Activated CD8-positive, alpha-beta memory T cell treated with anti-CD3 and anti-CD28 coated beads, Interleukin-2, amount 50 U/mL, for 1 hour (primary cell): ENCODE results near the gene LY86.
"Not testable (repeated sequence)": the region's sequence is repeated elsewhere in the genome, so short reads cannot be mapped to it uniquely, and the experiment has no call there.

Source experiments
- DNase-seq: peaks from one replicate; pipeline ENCODE4 v3.0.0-alpha.2; 2020; ENCODE audit errors: extremely low read depth

The LY86 gene

DNA sequence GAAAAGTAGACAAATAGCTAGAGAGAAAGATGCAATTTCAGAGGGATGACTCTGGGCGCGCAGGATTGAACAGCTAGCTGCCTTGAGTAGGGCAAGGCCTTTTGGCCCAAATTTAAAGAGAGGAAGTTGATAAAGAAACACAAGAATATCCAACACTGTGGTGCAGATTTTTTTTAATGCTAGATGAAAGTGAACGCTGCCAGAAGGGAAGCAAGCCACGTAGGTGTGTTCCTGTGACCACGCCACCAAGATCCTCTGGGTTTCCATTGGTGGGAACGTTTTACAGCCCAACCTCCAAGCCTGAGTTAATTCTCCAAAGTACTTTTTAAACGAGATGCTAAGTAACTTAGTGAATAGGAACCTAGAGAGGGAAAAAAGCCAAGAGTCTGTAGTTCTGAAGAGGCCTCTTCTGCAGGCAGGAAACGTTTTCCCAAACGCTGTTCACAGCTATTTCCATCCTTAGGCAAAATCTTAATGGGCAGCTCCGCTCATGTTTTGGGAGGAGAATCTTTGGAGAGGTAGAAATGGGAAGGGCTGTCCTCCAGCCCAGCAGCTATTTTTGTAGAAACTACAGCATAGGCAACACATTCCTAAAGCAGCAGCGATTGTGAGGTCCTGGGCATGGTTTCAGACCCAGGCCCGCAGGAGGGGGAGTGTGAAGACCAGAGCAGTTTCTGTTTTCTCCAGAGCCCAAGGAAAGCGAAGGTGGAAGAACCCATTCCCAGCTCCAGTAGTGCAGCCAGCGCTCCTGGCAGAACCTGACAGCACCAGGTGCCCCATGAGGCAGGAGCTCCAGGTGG is 8.2 kb downstream of the LY86 start:
- no peak for DNase-seq

DNA sequence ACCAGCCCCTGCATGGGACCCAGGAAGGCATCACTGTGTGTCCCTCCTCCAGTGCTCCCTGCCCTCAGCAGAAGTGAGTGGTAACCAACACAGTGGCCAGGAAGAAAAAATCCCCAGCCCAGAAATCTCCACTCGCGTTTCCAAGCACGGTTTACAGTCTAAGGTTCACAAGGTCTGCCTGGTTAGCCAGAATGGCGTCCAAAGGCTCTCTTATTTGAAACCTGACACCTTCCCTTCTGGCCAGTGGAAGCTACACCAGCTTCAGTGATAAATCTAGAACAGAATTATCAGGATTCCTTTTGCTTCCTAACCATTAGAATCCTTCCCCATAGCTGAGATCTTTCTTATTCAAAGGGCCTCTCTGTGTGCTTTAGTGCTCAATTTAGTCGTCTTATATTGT is 9.2 kb downstream of the LY86 start:
- DNase-seq = no peak

DNA sequence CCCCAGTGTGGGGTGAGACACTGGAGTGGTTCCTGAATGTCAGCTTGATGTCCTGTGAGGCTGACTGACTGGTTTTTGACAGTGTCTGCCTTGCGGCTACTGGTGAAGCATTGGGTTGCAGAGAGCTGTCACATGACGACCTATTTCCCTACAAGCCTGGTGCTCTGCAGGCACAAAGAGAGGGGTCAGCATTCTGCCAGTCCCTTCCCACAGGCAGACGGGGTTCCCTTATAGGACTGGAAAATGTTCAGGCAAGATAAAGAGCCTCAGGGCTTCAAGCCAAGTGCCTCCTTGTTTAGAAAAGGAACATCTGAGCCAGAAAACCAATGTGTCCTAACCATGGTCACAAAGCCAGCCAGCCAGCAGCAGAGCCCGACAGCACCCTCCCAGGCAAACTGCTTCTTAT is 11.0 kb downstream of the LY86 start:
- no peak for DNase-seq

DNA sequence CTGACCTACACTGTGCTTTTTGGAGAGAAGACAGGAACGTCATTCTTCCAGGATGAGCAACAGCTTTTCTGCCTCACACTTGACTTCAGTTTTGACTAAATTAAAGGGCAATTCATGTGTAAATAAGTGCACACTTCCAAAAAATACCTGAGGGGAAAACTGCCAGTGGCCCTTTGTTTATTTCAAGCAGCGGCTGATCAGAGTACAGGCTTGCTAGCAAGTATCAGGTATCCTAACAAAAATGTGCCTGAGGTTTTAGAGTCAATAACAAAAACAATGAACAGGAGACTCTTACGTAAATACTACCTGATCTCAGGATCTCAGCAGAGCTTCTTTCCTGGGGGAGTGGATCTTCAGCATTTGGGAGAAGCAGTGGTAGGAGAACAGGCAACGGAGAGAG is 12.4 kb downstream of the LY86 start:
- DNase-seq = no peak

DNA sequence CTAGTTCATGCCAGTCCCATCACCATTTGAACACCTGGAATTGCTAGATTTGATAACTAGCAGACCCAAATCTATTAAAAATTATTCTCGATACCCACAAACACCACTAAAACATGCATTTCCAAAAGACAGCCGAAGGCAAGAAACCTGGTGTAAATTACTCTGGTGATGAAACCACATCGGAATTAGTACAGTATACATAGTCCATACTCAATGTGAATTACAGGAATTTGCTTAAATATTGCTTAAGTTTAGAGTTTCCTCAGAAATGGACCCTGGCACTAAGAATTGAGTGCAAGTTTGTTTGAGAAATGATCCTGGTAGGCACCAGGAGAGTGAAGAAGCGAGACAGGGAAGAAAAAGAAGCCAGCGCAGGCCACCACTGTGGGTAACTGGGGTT is 13.7 kb downstream of the LY86 start:
- no peak for DNase-seq

DNA sequence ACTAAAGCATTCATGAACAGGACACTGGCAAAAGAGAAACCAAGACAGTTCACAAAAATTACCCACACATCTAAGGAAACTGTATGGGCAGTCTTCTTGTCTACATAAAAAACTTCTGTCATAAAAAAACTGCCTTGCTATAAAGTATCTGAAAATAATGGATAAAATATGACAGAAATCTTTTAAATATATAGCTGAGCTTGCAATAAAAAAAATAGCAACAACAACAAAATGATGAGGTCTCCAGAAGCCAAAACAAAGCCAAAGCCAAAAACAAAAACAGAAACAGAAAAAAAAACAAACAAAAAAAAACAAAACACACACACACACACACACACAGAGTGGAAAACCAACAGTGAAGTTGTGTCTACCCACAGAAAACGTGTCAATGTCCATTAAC is 14.8 kb downstream of the LY86 start:
- no peak for DNase-seq

DNA sequence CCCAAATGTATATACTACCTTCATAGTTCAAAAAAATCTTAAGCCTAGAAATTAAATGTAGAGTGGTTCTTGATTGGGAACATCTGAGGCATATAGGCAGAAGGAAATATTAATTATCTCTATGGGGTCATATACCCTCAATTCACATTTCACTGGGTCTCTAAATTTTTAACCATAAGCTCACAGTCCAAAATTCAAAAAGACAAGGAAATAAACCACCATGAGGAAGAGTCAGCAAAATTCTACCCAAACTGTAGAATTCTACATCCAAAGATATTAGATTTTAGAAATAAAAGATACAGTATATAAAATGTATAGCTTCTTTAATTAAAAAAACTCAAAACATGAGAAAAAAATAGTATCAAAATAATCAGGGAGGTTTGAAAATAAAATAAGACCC is 15.5 kb downstream of the LY86 start:
- no peak for DNase-seq

DNA sequence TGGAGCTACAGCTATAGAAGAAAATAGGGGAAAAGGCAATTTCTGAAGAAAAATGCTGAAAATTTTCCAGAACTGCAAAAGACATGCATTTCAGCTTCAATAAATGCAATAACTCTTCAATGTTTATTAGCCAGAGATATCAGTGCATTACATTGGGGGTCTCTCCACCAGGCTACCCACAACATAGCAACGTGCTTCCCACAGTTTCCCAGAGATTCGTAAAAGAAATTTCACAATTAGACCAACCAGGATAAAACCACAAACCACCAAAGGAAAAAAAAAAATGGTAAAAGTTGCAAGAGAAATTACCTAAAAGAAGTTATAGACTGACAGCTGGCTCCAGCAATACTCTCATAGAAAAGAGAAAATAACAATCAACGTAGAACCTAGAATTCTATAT is 16.0 kb downstream of the LY86 start:
- DNase-seq = no peak

DNA sequence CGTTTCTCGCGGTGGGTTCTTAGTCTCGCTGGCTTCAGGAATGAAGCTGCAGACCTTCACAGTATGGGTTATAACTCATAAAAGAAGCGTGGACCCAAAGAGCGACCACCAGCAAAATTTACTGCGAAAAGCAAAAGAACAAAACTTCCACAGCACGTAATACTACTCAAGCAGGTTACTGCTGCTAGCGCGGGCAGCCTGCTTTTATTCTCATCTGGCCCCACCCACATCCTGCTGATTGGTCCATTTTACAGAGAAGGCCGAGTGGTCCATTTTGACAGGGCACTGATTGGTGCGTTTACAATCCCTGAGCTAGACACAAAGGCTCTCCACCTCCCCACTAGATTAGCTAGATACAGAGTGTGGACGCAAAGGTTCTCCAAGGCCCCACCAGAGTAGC is 17.4 kb downstream of the LY86 start:
- DNase-seq = no peak

DNA sequence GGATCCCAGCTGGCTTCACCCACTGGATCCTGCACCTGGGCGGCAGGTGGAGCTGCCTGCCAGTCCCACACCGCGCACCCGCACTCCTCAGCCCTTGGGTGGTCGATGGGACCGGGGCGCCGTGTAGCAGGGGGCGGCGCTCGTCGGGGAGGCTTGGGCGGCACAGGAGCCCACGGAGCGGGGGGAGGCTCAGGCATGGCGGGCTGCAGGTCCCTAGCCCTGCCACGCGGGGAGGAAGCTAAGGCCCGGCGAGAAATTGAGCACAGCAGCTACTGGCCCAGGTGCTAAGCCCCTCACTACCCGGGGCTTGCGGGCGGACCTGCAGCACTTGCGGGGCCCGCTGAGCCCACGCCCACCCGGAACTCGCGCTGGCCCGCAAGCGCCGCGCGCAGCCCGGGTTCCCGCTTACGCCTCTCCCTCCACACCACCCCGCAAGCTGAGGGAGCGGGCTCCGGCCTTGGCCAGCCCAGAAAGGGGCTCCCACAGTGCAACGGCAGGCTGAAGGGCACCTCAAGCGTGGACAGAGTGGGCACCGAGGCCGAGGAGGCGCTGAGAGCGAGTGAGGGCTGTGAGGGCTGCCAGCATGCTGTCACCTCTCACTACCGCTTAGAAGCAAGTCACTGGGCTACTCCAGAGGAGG is 18.0 kb downstream of the LY86 start:
- not testable (repeated sequence) for DNase-seq

DNA sequence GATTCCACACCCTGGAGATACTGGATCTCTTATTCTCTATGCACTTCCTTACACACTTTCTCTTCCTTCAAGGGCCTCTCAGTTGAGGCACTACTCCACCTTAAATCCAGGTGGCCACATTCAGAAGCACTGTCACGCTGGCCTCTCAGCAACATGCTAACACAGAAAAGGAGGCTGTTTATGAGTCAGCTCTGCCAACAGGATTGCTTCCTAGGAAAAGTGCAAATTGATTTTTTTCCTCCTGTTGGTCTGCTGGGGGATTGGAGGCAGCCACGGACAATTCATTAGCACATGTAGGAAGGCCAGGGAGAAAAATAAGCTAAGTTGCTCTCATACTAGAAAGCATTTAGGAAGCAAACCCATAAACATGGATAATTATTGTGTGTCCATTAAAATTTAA is 20.9 kb downstream of the LY86 start:
- DNase-seq = no peak

DNA sequence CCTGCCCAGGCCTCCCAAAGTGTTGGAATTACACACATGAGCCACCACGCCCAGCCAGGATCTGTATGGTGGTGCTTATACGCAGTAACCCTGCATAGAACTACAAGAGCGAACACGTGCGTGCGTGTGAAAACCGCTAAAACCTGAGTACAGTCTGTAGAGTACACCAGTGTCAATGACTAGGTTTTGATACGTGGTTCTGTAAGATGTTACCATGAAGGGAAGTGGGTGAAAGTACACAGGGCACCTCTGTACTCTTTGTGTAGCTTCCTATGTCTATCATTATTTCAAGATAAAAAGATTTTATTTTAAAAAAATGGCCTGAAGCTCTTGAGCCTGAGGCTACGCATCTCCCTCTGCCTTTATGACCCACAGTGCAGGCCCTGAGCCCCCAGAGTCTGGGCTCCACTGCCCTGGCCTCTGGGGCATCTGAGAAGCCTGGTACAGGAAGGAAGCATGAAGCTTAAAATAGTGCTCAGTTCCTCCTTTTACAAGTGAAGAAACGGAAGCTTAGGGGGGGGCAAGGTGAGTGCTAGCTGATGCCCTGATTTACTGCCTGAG is 21.6 kb downstream of the LY86 start:
- no peak for DNase-seq

DNA sequence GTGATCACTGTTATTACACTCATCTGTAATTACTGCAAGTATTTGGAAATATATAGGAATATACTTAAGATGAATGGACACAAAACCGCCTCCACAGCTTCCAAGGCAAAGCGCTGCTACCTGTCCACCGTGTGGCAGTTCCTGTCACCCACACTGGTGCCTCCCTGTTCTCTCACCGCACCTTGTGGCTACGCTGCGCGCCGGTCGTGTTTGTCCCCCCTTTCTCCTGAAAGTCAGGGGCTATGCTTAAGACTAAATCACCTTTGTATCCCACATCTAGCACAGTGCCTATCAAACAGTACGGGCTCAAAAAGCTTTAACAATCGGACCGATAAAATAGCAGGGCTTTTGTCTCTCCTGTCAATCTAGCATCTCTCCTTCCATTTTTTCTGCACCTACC is 23.0 kb downstream of the LY86 start:
- no peak for DNase-seq

DNA sequence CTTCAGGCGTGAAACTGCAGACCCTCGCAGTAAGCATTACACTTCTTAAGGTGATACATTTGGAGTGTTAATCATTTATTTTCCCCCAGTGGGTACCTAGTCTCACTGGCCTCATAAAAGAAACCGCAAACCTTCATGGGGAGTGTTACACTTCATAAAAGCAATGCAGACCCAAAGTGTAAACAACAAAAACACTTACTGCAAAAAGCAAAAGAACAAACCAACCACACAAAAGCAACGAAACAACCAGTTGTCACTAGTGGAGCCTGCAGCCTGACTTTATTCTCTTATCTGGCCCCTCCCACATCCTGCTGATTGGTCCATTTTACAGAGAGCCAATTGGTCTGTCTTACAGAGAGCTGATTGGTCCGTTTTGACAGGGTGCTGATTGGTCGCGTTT is 23.8 kb downstream of the LY86 start:
- no peak for DNase-seq

DNA sequence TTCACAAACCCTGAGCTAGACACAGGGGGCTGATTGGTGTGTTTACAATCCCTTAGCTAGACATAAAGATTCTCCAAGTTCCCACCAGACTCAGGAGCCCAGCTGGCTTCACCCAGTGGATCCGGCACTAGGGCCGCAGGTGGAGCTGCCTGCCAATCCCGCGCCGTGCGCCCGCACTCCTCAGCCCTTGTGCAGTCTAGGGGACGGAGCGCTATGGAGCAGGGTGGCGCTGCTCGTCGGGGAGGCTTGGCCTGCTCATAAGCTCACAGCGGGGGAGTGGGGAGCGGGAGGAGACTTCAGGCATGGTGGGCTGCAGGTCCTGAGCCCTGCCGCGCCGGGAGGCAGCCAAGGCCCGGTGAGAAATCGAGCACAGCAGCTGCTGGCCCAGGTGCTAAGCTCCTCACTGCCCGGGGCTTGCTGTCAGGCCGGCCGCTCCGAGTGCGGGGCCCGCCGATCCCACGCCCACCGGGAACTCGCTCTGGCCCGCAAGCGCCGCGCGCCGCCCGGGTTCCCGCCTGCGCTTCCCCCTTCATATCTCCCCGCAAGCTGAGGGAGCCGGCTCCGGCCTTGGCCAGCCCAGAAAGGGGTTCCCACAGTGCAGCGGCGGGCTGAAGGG is 24.7 kb downstream of the LY86 start:
- DNase-seq = not testable (repeated sequence)

DNA sequence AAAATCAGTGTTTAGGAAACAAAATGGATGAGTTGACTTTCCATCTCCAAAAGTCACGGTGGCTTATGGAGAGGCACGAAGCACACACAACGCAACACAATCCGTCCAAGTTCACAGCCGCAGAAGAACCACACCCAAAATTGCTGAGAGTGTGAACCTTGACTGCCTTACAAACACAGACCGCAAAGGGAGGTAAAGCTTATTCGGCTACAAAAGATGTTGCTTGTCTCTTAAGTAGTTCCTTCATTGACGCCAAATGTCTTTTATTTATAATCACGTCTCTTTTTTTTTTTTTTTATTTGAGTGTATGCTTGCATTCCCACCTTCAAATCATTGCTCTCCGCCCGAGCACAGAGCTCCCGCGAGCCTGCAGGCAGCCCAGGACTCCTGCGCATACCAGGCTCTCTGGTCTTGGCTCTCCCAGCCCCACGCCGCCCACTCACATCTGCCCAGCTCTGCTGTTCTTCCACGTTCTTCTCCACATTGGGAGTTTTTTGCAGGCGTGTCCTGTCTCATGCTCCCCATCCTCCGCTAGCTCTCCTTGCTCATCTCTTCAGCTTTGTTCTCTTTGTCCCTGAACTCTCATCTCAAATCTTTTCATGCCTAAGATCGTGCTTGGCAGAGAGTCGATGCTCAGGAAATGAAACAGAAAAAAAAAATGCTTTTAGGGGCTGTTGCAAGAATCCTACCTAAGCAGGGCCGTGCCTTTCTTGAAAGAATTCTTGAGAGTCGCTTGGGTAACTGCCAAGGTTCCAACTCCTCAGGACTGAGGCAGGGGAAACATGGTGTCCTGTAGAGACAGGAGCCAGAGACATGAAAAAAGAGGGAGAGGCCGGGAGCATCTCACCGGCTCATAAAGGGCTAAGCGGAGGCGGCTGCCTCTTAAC is 25.8 kb downstream of the LY86 start:
- DNase-seq = no peak

DNA sequence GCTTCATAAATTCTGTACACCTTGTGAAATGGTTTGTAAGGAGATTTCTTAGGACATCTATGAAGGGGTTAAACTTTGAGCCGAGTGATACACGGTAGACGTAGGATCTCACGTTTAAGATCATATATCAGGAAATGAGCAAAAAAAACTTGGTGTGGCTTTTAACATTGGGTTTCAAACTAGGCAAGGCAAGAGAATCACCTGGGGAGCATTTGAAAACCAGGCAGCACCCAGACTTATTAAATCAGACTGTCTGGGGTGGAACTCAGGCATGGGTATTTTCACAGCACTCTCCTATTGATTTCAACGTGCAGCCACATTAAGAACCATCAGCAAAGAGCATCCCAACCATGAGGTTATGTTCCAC is 26.4 kb downstream of the LY86 start:
- no peak for DNase-seq

DNA sequence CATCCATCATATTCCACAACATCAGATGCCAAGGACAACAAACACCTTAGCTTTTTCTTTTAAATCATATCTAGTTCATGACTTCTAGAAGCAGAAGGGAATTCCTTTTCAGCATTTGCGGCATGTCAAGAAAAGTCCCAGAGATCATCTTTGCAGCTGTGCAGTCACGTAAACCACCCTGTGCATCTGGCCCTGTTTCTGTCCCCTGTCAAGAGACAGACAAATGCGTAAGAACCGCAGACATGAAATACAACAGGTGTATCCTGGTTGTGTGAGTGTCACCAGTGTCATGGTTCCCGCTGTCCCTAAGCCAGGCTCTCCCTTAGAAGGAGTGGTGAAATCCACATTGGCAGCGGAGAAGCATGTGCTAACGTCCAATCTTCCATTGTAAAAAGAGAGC is 28.1 kb downstream of the LY86 start:
- DNase-seq = no peak

DNA sequence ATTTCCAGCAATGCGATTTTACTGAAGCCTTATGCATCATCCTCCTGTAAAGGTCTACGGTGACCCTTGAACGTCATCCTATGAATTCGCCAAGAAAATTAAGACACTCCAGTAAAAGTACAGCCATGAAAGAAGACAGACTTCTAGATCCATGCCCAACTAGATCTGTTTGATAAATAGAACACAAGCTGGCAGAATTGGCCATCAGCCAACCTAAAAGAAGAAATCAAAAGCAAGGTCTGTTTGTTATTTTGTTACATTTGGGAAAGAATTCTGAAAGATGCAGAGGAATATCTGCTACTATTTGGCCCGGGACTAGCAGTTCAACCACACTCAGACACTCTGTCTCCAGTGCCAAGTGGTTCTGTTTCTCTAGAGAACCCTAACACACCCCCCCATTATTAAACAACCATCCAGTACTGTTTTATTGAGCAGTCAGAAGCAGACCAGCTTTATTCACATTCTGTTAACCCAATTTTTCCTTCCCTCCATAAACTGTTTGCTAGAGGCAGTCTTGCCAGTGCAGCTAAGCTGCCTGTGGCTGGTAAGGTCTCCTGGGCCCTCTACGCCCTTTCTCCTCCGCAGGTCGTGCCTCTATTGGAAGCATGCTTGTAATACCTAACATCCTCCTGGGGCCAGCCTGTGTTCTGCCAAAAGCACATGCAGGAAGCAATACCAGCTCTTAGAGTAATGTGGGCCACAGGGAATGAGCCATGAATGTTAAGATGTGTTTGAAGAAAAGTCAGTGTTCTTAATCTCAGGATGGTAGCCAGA is 30.7 kb downstream of the LY86 start:
- no peak for DNase-seq

DNA sequence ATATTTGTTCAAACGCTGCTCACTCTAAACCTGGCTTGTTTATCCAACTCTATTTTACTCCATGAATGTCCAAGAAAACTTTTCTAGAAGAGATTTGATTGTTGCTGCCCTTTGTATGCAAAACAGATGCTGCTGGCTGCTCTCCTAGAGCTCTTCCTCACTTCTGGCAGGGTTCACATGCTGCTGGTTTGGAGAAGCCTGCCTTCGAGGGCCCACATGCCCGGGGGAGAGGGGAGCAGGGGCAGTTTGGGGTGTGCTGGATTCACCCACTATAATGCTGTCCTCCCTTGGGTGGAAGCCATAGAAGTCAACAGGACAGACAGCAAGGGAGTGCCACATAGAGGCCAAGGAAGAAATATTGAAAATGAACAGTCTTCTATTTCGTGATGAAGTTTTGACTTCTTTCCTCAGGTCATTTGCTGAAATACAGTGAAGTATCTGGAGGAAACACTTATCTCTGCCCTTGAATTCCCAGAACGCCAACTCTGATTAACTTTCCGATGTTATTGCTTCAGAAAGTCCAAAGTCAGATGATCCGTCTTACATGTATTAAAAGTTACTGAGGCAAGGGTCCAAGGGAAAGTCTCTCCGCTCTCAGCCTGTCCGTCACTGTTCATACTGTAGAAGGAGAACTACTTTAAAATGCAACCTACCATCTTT is 32.4 kb downstream of the LY86 start:
- DNase-seq = no peak

DNA sequence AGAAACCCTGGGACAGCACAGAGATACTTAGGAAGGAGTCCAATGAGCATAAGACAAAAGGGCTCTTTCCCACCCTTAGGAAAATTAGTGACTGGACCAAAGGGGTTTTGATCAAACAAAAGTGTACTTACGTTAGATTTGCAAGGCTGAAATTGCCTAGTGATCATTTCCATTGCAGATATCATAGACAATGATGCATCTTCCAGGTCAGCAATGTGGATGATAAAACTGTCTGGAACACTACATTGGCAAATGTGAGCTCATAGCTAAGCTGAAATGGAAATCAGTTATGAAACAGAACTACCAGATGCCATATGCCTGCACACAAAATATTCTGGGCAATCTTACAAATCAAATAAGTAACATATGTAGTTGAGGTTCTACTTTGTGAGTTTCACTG is 34.0 kb downstream of the LY86 start:
- no peak for DNase-seq
